Testis (tissue), 3 donors: ENCODE measurements around the gene NOVA1. TPM values are rescaled to one million over a fixed set of nuclear protein-coding genes. Genes with fewer than 3 reads are reported as not detected.

ENCODE experiments used
- DNase-seq: peaks from one replicate; pipeline ENCODE4 v3.0.0-alpha.2; 2019
- H3K27ac ChIP-seq, 2 donors: fragments of 200-600 bp; sonication (generic); one replicate each; pipeline ENCODE4 v1.5.1; 2019
- H3K27me3 ChIP-seq: fragments of 200-600 bp; sonication (generic); one replicate; pipeline ENCODE4 v1.5.1; 2019
- H3K36me3 ChIP-seq: fragments of 200-600 bp; sonication (generic); one replicate; pipeline ENCODE4 v1.5.1; 2017; ENCODE audit warnings: low read depth; ENCODE audit errors: missing control alignments
- H3K4me1 ChIP-seq: fragments of 200-600 bp; sonication (generic); one replicate; pipeline ENCODE4 v1.5.1; 2019
- H3K4me3 ChIP-seq, 2 donors: fragments of 200-600 bp; sonication (generic); one replicate each; pipeline ENCODE4 v1.5.1; 2017 to 2019
- H3K9me3 ChIP-seq: fragments of 200-600 bp; sonication (generic); one replicate; pipeline ENCODE4 v1.5.1; 2017
- CTCF ChIP-seq, 3 experiments: fragments of 450-650 bp in 2 of 3; fragments of 200-600 bp in 1 of 3; sonication (generic) in 1 of 3; IDR thresholded peaks; one replicate each; pipeline ENCODE4 v1.5.1; 2016 to 2019; ENCODE audit warnings: antibody characterized with exemption in 3 of 3, mild to moderate bottlenecking in 2 of 3, moderate library complexity in 1 of 3
- POLR2A ChIP-seq: fragments of 450-650 bp; IDR thresholded peaks from one replicate; pipeline ENCODE4 v1.6.1; 2017; ENCODE audit warnings: antibody characterized with exemption, mild to moderate bottlenecking, moderate library complexity
- WGBS, 2 donors: methylation state at CpG; one replicate each; pipeline ENCODE4 v1.1.5; 2018; 5-methylcytosine and 5-hydroxymethylcytosine counted together
- intact Hi-C: fragments of 100-400 bp; cut with DNase I; formaldehyde crosslinking; loops from one replicate; pipeline ENCODE4 v1.15.1; 2023; ENCODE audit warnings: low total_unique reads
- polyA plus RNA-seq: library from polyadenylated mRNA; stranded (reverse); fragments of 350-450 nt; fragmentation: Illumina TruSeq; extraction: RNeasy Lipid Tissue Mini Kit (QIAGEN cat#74804); gene quantifications from one replicate; pipeline ENCODE4 v1.2.3, GENCODE V29; 2014; ENCODE audit warnings: low read depth, low replicate concordance; ENCODE audit not compliant: insufficient read depth
- total RNA-seq, 2 donors: library from RNA; depleted of rRNA; stranded (reverse); fragments of >200 nt; gene quantifications; one replicate each; pipeline ENCODE4 v1.2.3, GENCODE V29; 2016

NOVA1 gene
- total and polyA plus RNA-seq, 3 donors from 2014 or later, result 15.0 to 22.3 (median 15.5) TPM

GRCh38 chr14:26621807-26622560 lies 24.2 kb upstream of the NOVA1 start:
- Histone ChIP-seq H3K27me3 (no peaks in the 10 kb centered on the region), H3K36me3 (no peaks in the 10 kb centered on the region), H3K4me3 (no peak overlapping the region), H3K4me1 (no peaks in the 10 kb centered on the region), H3K27ac (no peak overlapping the region), H3K9me3 (no peaks in the 10 kb centered on the region)
- no peak for DNase-seq
- WGBS, 2 donors, result 81 to 87% methylated on average over 2 of the region's 2 CpGs
- intact Hi-C loops, result no loop called here
- no peak for TF ChIP-seq POLR2A
- no peak for TF ChIP-seq CTCF (IDR thresholded peaks at IDR 0.05)

- Histone ChIP-seq H3K4me3 (no peak overlapping the region), H3K27ac (no peak overlapping the region), H3K9me3 (no peaks in the 10 kb centered on the region), H3K27me3 (no peaks in the 10 kb centered on the region), H3K36me3 (no peaks in the 10 kb centered on the region), H3K4me1 (no peaks in the 10 kb centered on the region)
- no peak for TF ChIP-seq POLR2A
- TF ChIP-seq CTCF (IDR thresholded peaks at IDR 0.05), result no peak
- intact Hi-C loops, result no loop called here
- WGBS, 2 donors, result 90 to 91% methylated on average over 1 of the region's 1 CpG
- DNase-seq, result no peak
Measured at GRCh38 chr14:26621364-26621763, 23.5 kb upstream of the NOVA1 start.

GRCh38 chr14:26611259-26611658 lies 13.4 kb upstream of the NOVA1 start:
- no peak for DNase-seq
- no peak overlapping the region for H3K4me3 ChIP-seq
- no peaks in the 10 kb centered on the region for H3K36me3 ChIP-seq
- H3K4me1 ChIP-seq, result no peaks in the 10 kb centered on the region
- TF ChIP-seq CTCF (IDR thresholded peaks at IDR 0.05), result no peak
- TF ChIP-seq POLR2A, result no peak
- no peaks in the 10 kb centered on the region for H3K27me3 ChIP-seq
- H3K9me3 ChIP-seq, result no peaks in the 10 kb centered on the region
- intact Hi-C loops, result no loop called here
- no peak overlapping the region for H3K27ac ChIP-seq

GRCh38 chr14:26606729-26607312 lies 9.0 kb upstream of the NOVA1 start:
- TF ChIP-seq POLR2A (no peak), CTCF (IDR thresholded peaks at IDR 0.05) (no peak)
- Histone ChIP-seq H3K36me3 (no peaks in the 10 kb centered on the region), H3K27ac (no peak overlapping the region), H3K9me3 (no peaks in the 10 kb centered on the region), H3K4me3 (no peak overlapping the region), H3K4me1 (no peaks in the 10 kb centered on the region), H3K27me3 (no peaks in the 10 kb centered on the region)
- WGBS, 2 donors, result 80 to 81% methylated on average over 3 of the region's 3 CpGs
- intact Hi-C loops, result no loop called here
- DNase-seq, result no peak

GRCh38 chr14:26605602-26606001 lies 7.8 kb upstream of the NOVA1 start:
- WGBS, 2 donors, result 80 to 82% methylated on average over 2 of the region's 2 CpGs
- no peaks in the 10 kb centered on the region for H3K9me3 ChIP-seq

More at GRCh38 chr14:26605602-26606001, 7.8 kb upstream of the NOVA1 start:
- H3K27ac ChIP-seq, result no peak overlapping the region
- H3K36me3 ChIP-seq, result no peaks in the 10 kb centered on the region
- TF ChIP-seq CTCF (IDR thresholded peaks at IDR 0.05) (no peak), POLR2A (no peak)
- H3K27me3 ChIP-seq, result no peaks in the 10 kb centered on the region
- DNase-seq, result no peak
- H3K4me3 ChIP-seq, result no peak overlapping the region
- no peaks in the 10 kb centered on the region for H3K4me1 ChIP-seq
- intact Hi-C loops, result no loop called here
